Activated naive CD4-positive, alpha-beta T cell treated with anti-CD3 and anti-CD28 coated beads, Interleukin-2, amount 50 U/mL, for 72 hours (primary cell): ENCODE measurements around the gene TMEM63A. TPM values are rescaled to one million over a fixed set of nuclear protein-coding genes. Genes with fewer than 3 reads are reported as not detected.
"Not testable (repeated sequence)": the region's sequence is repeated elsewhere in the genome, so short reads cannot be mapped to it uniquely, and the experiment has no call there.

Experiments used
- ATAC-seq, 2 donors: fragments of 150-1000 bp; cut with Tn5 transposase; 2 replicates each; pipeline ENCODE4 v1.10.0; 2021; ENCODE audit warnings: mild to moderate bottlenecking in 2 of 2, moderate library complexity in 2 of 2
- DNase-seq, 2 donors: peaks; one replicate each; pipeline ENCODE4 v3.0.0; 2021 to 2022; ENCODE audit warnings: low spot score in 2 of 2
- H3K27ac Mint-ChIP-seq, 2 donors: one replicate each; pipeline ENCODE4 v1.8.0; 2022; ENCODE audit warnings: mild to moderate bottlenecking in 2 of 2, mixed read lengths in 2 of 2
- H3K36me3 Mint-ChIP-seq, 2 donors: one replicate each; pipeline ENCODE4 v1.8.0; 2022; ENCODE audit warnings: mixed read lengths in 2 of 2
- H3K9me3 Mint-ChIP-seq, 2 donors: one replicate each; pipeline ENCODE4 v1.8.0; 2022; ENCODE audit warnings: mixed read lengths in 2 of 2
- total RNA-seq, 2 donors: library from RNA; stranded (reverse); gene quantifications; one replicate each; pipeline ENCODE4 v1.2.3, GENCODE V29; 2022

The TMEM63A gene
- 100 to 1,000 TPM in 1 of 2 donors, 10 to 100 TPM in 1; 67.8 to 115 TPM for total RNA-seq

DNA sequence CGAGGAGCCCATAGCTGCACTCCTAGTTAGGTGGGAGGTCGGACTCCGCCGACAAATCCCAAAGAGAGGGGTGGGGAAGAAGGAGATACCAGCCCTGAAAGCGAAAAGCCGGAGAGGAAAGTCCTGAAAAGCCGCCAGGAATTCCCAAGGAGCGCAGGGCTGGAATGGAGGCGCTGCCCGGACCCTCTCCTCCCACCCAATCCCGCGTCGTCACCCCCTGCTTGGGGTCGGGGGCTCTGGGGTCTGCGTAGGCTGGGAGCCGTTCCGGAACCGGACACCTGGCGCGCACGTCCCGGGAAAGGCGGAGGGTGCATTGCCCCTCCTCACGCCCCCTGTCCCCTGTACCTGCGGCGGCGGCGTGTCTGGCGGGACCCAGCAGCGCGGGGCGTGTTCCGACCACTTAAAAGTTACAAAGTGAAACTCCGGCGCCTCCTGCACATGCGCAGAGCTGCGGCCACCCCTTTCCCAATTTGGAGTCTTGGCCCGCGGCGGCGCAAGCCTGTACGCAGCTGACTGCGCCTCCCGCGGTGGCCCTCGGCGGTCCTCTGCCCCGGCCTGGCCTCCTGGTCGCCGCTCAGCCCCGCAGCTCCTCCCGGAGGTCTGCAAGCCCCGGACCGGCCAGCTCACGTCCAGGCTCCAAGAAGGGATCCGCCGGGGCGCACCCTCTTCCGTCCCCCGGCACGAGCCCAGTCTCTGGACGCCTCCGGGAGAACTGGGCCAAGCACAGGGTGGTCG, at the start of gene TMEM63A:
TSS of gene TMEM63A (minus strand) at position 422 of the 735 bp plus-strand sequence. CDS start 4,800 bp downstream, outside the sequence.
- peak; percentile 69 to 80 for ATAC-seq
- peaks cover 0 to 7% of the 10 kb centered on the region in 2 donors for H3K36me3 Mint-ChIP-seq

GRCh38 chr1:225931270-225932136, 49.3 kb upstream of the TMEM63A start:
- Mint-ChIP-seq H3K27ac (peak overlapping the region in 1 of 2 donors; percentile 66), H3K36me3 (no peaks in the 10 kb centered on the region), H3K9me3 (no peaks in the 10 kb centered on the region)
- ATAC-seq (no peak), DNase-seq (no peak)

More for the DNA sequence above, at the start of gene TMEM63A:
- DNase-seq: peak; percentile 84 to 87
- Mint-ChIP-seq H3K27ac (peak within 1 kb of the TSS; percentile 84 to 85), H3K9me3 (no peaks in the 10 kb centered on the region)

- H3K36me3 Mint-ChIP-seq: no peaks in the 10 kb centered on the region
- no peaks in the 10 kb centered on the region for H3K9me3 Mint-ChIP-seq
- no peak overlapping the region for H3K27ac Mint-ChIP-seq
- no peak for ATAC-seq
- DNase-seq: no peak
Observed at GRCh38 chr1:225930566-225930965, 48.4 kb upstream of the TMEM63A start.

GRCh38 chr1:225929462-225929861, 47.3 kb upstream of the TMEM63A start:
- not testable (repeated sequence) for H3K36me3 Mint-ChIP-seq, DNase-seq, ATAC-seq, H3K9me3 Mint-ChIP-seq
- H3K27ac Mint-ChIP-seq: peak overlapping the region in 1 of 2 donors; percentile 81

DNA sequence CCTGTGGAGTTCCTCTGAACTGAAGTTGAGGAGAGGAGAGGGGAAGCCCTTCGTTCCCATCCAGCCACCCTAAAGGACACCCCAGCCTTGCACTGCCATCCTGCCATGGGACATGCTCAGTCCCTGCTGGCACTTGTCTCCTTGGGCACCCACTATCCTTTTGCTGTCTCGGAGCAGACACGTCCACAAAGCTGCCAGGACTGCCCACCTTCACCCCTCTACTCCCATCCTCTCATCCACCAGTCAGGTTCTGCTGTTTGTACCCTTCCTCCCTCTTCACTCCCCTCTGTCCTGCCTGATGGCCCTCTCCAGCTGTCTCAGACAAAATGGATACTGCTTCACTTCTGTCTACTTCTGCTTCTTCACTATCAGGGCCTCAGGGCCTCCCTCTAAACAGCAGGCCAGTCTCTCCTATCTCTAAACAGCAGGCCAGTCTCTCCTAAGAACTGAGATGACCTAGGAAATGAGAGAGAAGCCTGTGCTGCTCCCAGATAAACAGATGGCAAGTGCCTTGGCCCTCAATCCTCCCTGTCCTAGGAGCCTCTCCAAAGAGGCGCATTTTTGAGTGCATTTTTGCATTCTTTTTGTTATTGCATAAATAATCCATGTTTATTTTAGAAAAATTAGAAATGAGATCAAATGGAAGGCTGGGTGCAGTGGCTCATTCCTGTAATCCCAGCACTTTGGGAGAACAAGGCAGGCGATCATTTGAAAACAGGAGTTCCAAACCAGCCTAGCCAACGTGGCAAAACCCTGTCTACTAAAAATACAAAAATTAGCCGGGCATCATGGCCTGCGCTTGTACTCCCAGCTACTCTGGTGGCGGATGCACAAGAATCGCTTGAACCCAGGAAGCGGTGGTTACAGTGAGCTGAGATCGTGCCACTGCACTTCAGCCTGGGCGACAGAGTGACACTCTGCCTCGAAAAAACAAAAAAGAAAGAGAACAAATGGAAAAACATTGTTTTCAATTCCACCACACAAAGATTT, 46.3 kb upstream of the TMEM63A start:
- no peak for ATAC-seq

GRCh38 chr1:225926551-225927113, 44.5 kb upstream of the TMEM63A start:
- peaks cover 8 to 9% of the 10 kb centered on the region in 2 donors for H3K36me3 Mint-ChIP-seq

More for the DNA sequence above, 46.3 kb upstream of the TMEM63A start:
- Mint-ChIP-seq H3K27ac (peak overlapping the region; percentile 81 to 93), H3K36me3 (peaks cover 6% of the 10 kb centered on the region in 2 donors), H3K9me3 (no peaks in the 10 kb centered on the region)
- DNase-seq: no peak

DNA sequence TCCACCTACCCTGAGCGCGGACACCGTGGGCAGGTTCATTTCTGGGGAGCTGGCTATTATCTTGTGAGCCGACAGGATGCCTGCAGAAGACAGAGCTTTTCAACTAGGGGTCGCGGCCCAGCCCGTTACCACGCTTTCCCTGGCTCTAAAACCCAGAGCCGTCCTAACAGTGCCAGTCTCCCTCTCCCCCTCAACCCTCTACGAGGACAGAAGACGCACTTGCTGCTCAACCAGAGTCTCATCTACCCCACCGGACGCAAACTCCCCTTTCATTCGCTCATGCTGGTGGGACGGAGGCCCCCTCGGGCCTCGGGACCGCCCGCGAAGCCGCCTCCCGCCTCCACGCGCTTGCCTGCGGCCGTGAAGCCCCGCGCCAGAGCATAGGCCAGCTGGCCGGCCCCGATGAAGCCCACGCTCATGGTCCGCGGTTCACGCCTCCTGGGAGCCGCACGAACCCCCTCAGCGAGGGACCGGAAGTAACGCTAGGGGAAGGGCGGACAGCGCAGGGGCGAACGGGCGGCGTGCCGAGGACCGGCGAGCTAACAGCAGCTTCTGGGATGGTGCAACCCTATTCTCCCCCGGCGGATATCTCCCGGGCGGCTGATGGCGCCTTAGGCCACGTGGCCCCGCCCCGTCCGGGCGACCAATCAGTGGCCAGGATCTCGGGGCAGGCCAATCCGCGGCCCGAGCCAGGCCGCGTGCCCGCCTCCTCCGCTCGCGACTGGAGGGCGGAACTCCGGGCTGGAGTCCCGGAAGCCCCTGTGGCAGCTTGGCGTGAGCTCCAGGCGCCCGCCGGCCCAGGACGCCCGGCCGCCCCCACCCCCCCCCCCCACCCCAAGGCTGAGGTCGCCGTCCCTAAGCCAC, 41.7 kb upstream of the TMEM63A start, which contains the start of gene PYCR2:
TSS of gene PYCR2 (minus strand) at position 559 of the 864 bp plus-strand sequence. CDS start at position 419, 140 bp downstream.
- peaks cover 18 to 22% of the 10 kb centered on the region in 2 donors for H3K36me3 Mint-ChIP-seq
- peak within 1 kb of the TSS; percentile 95 to 98 for H3K27ac Mint-ChIP-seq
- peak; percentile 96 to 97 for DNase-seq
- ATAC-seq: peak; percentile 97
- no peaks in the 10 kb centered on the region for H3K9me3 Mint-ChIP-seq

More at GRCh38 chr1:225926551-225927113, 44.5 kb upstream of the TMEM63A start:
- no peaks in the 10 kb centered on the region for H3K9me3 Mint-ChIP-seq
- DNase-seq: no peak
- H3K27ac Mint-ChIP-seq: peak overlapping the region in 1 of 2 donors; percentile 74
- no peak for ATAC-seq

DNA sequence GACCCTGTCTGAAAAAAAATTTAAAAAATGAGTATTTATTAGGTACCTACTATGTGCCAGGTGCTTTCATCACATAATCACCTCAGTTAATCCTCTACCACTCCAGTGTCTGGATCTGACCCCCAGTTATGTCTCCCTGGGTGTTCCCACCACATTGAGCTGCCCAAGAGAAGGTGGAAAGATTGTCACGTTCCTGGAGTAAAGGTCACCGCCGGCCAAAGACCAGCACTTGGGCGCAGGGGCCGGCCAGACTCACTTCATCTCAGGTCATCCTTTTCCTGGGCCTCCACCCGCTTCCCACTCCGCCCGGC, 41.2 kb upstream of the TMEM63A start:
- Mint-ChIP-seq H3K27ac (peak overlapping the region; percentile 95 to 98), H3K36me3 (peaks cover 18 to 25% of the 10 kb centered on the region in 2 donors), H3K9me3 (no peaks in the 10 kb centered on the region)
- DNase-seq: no peak
- ATAC-seq: no peak

DNA sequence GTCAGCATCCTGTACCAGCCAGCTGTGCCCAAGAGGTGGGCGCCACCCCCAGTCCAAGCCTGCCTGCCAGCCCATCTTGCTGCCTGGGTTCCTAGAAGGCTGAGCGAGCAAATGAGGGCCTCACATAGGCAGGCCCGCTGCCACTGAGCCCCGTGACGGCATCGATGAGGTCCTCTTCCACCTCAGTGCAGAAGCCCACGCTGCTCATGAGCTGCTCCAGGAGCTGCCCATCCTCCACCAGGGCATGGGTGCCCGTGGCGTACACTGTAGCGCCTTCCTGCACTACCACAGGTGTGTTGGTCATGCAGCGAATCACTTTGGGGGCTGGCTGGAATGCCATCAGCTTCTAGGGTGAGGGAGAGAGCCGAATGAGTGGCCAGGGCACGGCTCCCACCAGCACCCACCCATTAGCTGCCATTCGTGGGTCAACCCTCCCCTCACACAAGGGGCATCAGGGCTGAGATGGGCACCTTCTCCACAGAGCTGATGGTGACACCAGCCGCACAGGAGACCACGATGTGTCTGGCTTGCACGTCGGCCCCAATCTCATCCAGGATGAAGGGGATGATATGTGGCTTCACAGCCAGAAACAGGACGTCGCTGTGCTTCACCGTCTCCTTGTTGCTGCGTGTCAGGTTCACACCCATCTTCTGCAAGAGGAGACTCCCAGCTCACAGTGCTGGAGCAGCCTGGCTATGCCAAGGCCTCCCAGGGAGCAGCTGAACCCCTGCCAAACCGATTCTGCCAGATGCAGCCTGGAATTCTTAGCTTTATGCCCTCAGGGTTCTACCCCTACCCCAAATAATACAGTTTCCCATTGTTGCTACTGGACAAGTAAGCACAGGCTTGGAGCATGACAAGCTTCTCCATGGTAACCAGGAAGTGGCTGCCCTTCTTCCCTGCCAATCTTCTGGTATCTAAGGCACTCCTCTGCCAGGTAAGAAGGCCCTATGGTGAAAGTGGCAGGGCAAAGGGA, 39.8 kb upstream of the TMEM63A start:
- Mint-ChIP-seq H3K9me3 (no peaks in the 10 kb centered on the region), H3K27ac (peak overlapping the region; percentile 95 to 98), H3K36me3 (peaks cover 18 to 32% of the 10 kb centered on the region in 2 donors)
- ATAC-seq (no peak), DNase-seq (no peak)

DNA sequence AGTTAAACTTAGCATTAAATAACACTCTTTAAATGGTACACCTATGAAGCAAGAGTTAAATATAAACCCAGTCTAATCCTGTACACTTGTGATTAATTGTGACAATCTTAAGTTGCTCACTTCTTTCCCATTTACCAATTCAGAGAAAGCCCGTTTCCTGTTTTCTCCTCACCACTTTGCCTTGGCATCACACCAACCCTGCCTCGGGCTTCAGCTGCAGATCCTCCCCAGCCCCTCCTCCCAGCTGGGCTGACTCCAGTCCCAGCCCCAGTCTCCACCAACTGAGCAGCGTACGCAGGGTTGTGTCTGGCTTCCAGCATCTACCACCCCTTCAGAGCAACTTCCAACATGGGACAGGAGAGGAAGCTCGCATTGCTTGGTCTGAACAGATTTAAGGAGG, 37.7 kb upstream of the TMEM63A start:
- H3K36me3 Mint-ChIP-seq: peaks cover 18 to 32% of the 10 kb centered on the region in 2 donors
- H3K27ac Mint-ChIP-seq: peak overlapping the region; percentile 72 to 87
- peak in 1 of 2 donors; percentile 19 for ATAC-seq
- no peaks in the 10 kb centered on the region for H3K9me3 Mint-ChIP-seq
- peak in 1 of 2 donors; percentile 56 for DNase-seq

DNA sequence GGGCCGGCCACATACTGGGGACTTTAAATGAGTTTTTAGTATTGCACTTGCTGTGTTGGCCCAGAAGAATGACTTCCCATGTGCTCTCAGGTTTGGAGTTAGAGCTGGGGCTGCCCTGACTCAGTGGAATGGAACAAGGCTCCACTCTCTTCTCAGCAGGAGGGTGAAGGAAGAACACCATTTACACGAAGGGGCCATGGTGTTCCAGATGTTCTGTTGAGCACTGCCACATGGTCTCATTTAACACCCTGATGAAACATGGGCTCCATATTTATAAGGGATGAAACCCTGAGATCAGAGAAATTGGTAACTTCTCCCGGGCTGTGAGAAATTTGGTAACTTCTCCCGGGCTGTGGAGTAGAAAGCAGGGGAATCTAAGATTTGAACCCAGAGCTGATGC, 36.1 kb upstream of the TMEM63A start:
- peaks cover 10 to 23% of the 10 kb centered on the region in 2 donors for H3K36me3 Mint-ChIP-seq
- no peak overlapping the region for H3K27ac Mint-ChIP-seq
- DNase-seq: no peak
- H3K9me3 Mint-ChIP-seq: no peaks in the 10 kb centered on the region
- no peak for ATAC-seq

DNA sequence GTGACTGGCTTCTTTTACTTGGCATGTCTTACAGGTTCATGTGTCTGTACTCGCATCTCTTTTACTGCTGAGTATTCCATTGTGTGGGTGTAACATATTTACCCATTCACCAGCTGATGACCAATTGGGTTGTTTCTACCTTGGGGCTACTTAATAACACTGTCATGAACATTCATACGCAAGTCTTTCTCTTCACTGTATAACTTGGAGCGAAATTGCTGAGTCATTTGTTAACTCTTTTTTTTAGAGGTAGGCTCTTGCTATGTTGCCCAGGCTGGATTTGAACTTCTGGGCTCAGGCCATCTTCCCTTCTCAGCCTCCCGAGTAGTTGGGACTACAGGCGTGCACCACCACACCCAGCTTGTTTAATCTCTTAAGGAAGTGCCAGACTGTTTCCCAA, 35.4 kb upstream of the TMEM63A start:
- no peak for ATAC-seq
- DNase-seq: no peak
- H3K36me3 Mint-ChIP-seq: peaks cover 10 to 23% of the 10 kb centered on the region in 2 donors
- H3K9me3 Mint-ChIP-seq: no peaks in the 10 kb centered on the region
- H3K27ac Mint-ChIP-seq: peak overlapping the region in 1 of 2 donors; percentile 26

DNA sequence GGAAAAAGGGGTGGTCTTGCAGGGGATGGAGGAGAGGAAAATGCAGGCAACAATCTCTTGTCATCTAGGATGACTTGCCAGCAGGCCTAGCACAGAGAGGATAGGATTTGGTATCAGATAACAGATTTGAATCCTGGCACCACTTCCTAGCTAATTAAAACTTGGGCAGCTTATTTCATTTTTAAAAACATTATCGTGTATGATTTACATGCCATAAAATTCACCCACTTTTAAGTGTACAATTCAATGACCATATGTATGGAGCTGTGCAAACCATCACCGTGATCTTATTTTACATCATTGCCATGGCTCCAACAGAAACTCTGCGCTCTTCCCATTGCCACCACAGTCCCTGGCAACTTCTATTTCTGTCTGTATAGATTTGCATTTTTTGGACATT, 34.9 kb upstream of the TMEM63A start:
- no peak for DNase-seq
- peak overlapping the region; percentile 68 to 76 for H3K27ac Mint-ChIP-seq
- H3K36me3 Mint-ChIP-seq: peaks cover 10 to 23% of the 10 kb centered on the region in 2 donors
- H3K9me3 Mint-ChIP-seq: no peaks in the 10 kb centered on the region
- ATAC-seq: no peak

DNA sequence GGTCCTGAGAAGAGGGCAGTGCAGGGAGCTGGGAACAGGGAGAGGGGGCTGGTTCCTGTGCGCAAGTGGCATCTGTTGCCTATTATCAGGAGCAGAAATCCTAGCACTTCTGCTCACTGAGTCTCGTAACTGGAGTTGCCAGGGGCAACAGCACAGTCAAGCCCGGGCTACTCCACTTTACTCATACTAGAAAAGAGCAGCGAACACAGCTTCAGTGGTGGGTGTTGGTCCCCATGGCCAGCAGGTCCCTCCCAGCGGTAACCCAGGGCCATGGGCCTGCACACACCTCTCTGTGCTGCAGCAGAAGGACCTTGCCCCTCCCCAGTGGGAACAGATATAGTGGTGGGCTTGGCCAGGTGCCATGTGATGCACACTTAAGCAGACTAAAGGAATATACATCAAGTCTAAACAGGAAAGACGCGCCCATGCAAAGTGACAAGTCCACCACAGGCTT, 33.4 kb upstream of the TMEM63A start:
- no peak for ATAC-seq

More for the DNA sequence above, 33.4 kb upstream of the TMEM63A start:
- Mint-ChIP-seq H3K27ac (peak overlapping the region in 1 of 2 donors; percentile 76), H3K36me3 (peaks cover 0 to 23% of the 10 kb centered on the region in 2 donors), H3K9me3 (no peaks in the 10 kb centered on the region)
- DNase-seq: no peak
